Measurements from ENCODE around the gene RPL7A. TPM values are rescaled to one million over a fixed set of nuclear protein-coding genes. Genes with fewer than 3 reads are reported as not detected.

RPL7A gene
- total RNA-seq, 1 donor from 2014 or later = 1,772 TPM

- Mint-ChIP-seq H3K27ac (ENCODE audit: unreplicated experiment) (no peak overlapping the region), H3K9me3 (ENCODE audit: unreplicated experiment) (no peaks in the 10 kb centered on the region)
These were observed 7.1 kb upstream of the RPL7A start for GRCh38 chr9:133340916-133341315.

GRCh38 chr9:133341369-133342068, 6.5 kb upstream of the RPL7A start:
- no peak for DNase-seq (ENCODE audit: extremely low spot score, unreplicated experiment)
- Mint-ChIP-seq H3K27me3 (ENCODE audit: unreplicated experiment) (no peaks in the 10 kb centered on the region), H3K36me3 (ENCODE audit: unreplicated experiment) (peaks cover 24% of the 10 kb centered on the region), H3K4me3 (ENCODE audit: unreplicated experiment) (no peak overlapping the region), H3K9me3 (ENCODE audit: unreplicated experiment) (no peaks in the 10 kb centered on the region), H3K4me1 (ENCODE audit: unreplicated experiment) (peaks cover 7% of the 10 kb centered on the region), H3K27ac (ENCODE audit: unreplicated experiment) (no peak overlapping the region)
- TF ChIP-seq CTCF (IDR thresholded peaks at IDR 0.05) = no peak

More at GRCh38 chr9:133340916-133341315, 7.1 kb upstream of the RPL7A start:
- peaks cover 5% of the 10 kb centered on the region for H3K4me1 Mint-ChIP-seq (ENCODE audit: unreplicated experiment)
- no peak for DNase-seq (ENCODE audit: extremely low spot score, unreplicated experiment)
- no peak for TF ChIP-seq CTCF (IDR thresholded peaks at IDR 0.05)
- H3K4me3 Mint-ChIP-seq (ENCODE audit: unreplicated experiment) = no peak overlapping the region
- peaks cover 24% of the 10 kb centered on the region for H3K36me3 Mint-ChIP-seq (ENCODE audit: unreplicated experiment)
- H3K27me3 Mint-ChIP-seq (ENCODE audit: unreplicated experiment) = no peaks in the 10 kb centered on the region

DNA sequence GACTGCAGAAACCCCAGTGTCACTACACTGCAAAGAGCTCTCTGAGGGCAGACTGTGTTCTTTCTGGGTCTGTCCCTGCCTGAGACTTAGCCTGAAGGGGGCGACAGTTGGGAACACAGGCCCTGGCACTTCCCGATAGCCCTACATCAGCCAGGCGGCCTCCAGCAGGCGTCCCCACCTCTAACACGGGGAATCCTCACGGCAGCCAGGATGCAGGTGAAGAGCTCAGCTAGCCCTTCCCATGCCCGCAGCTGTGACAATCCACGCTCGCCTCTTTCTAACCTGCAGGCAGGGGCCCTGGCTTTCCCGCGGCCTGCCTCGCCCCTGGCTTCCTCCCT, 6.0 kb upstream of the RPL7A start:
- no peak for TF ChIP-seq CTCF (IDR thresholded peaks at IDR 0.05)
- Mint-ChIP-seq H3K4me1 (ENCODE audit: unreplicated experiment) (peaks cover 11% of the 10 kb centered on the region), H3K9me3 (ENCODE audit: unreplicated experiment) (no peaks in the 10 kb centered on the region), H3K27ac (ENCODE audit: unreplicated experiment) (no peak overlapping the region), H3K27me3 (ENCODE audit: unreplicated experiment) (no peaks in the 10 kb centered on the region), H3K4me3 (ENCODE audit: unreplicated experiment) (no peak overlapping the region), H3K36me3 (ENCODE audit: unreplicated experiment) (peaks cover 24% of the 10 kb centered on the region)
- no peak for DNase-seq (ENCODE audit: extremely low spot score, unreplicated experiment)

- no peak for TF ChIP-seq CTCF (IDR thresholded peaks at IDR 0.05)
- Mint-ChIP-seq H3K27me3 (ENCODE audit: unreplicated experiment) (no peaks in the 10 kb centered on the region), H3K27ac (ENCODE audit: unreplicated experiment) (no peak overlapping the region), H3K36me3 (ENCODE audit: unreplicated experiment) (peaks cover 24% of the 10 kb centered on the region), H3K4me1 (ENCODE audit: unreplicated experiment) (peaks cover 12% of the 10 kb centered on the region), H3K9me3 (ENCODE audit: unreplicated experiment) (no peaks in the 10 kb centered on the region), H3K4me3 (ENCODE audit: unreplicated experiment) (no peak overlapping the region)
- DNase-seq (ENCODE audit: extremely low spot score, unreplicated experiment) = no peak
These were observed 5.4 kb upstream of the RPL7A start for GRCh38 chr9:133342570-133342969.

DNA sequence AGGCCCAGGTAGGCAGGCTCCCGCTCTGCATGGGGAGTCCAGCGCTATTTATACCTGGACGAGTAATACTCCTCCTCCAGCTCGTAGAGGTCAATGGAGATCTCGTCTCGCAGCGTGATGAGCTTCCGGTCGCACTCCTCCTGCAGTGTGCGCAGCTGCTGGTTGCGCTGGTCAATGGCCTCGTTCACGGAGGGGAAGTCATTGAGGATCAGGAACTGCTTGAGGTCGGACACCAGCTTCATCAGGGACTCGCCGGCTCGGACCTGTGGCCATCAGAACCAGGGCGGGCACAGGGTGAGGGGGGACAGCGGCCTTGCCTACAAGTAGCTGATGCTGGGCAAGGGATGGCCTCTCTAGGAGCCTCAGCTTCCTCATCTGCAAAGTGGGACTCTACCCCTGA, 3.9 kb upstream of the RPL7A start:
- Mint-ChIP-seq H3K4me1 (ENCODE audit: unreplicated experiment) (peaks cover 19% of the 10 kb centered on the region), H3K36me3 (ENCODE audit: unreplicated experiment) (peaks cover 26% of the 10 kb centered on the region), H3K9me3 (ENCODE audit: unreplicated experiment) (no peaks in the 10 kb centered on the region), H3K27me3 (ENCODE audit: unreplicated experiment) (no peaks in the 10 kb centered on the region), H3K27ac (ENCODE audit: unreplicated experiment) (no peak overlapping the region), H3K4me3 (ENCODE audit: unreplicated experiment) (no peak overlapping the region)
- DNase-seq (ENCODE audit: extremely low spot score, unreplicated experiment) = no peak
- TF ChIP-seq CTCF (IDR thresholded peaks at IDR 0.05) = no peak

All from osteocyte (in vitro differentiated cells).